IPS-18a (cell line): ENCODE measurements around the gene GORASP2.

Experiments used
- H3K27ac ChIP-seq: one replicate; pipeline ENCODE4 v1.5.1; 2013; ENCODE audit warnings: low read length
- H3K27me3 ChIP-seq: one replicate; pipeline ENCODE4 v1.6.1; 2013; ENCODE audit warnings: mild to moderate bottlenecking, low read length; ENCODE audit not compliant: control insufficient read depth, insufficient read depth
- H3K36me3 ChIP-seq: one replicate; pipeline ENCODE4 v1.6.1; 2013; ENCODE audit warnings: low read depth, low read length; ENCODE audit not compliant: control insufficient read depth
- H3K4me1 ChIP-seq: one replicate; pipeline ENCODE4 v1.6.1; 2013; ENCODE audit warnings: low read depth, low read length; ENCODE audit not compliant: control insufficient read depth
- H3K4me3 ChIP-seq: one replicate; pipeline ENCODE4 v1.5.1; 2013; ENCODE audit warnings: low read length
- H3K9ac ChIP-seq: one replicate; pipeline ENCODE4 v1.6.1; 2013; ENCODE audit warnings: mild to moderate bottlenecking, low read length, moderate library complexity
- H3K9me3 ChIP-seq: one replicate; pipeline ENCODE4 v1.6.1; 2013; ENCODE audit warnings: low read depth, low read length; ENCODE audit not compliant: control insufficient read depth

The GORASP2 gene

GRCh38 chr2:171016125-171016524 lies 87.1 kb downstream of the GORASP2 start:
- H3K9ac ChIP-seq: no peak overlapping the region
- no peaks in the 10 kb centered on the region for H3K27me3 ChIP-seq
- H3K36me3 ChIP-seq: peaks cover 12% of the 10 kb centered on the region

More at GRCh38 chr2:171016125-171016524, 87.1 kb downstream of the GORASP2 start:
- no peak overlapping the region for H3K4me3 ChIP-seq
- no peak overlapping the region for H3K27ac ChIP-seq
- no peaks in the 10 kb centered on the region for H3K4me1 ChIP-seq
- H3K9me3 ChIP-seq: no peaks in the 10 kb centered on the region
